Measurements from ENCODE around the gene NCL.
"Not testable (repeated sequence)": the region's sequence is repeated elsewhere in the genome, so short reads cannot be mapped to it uniquely, and the experiment has no call there.

Gene NCL

DNA sequence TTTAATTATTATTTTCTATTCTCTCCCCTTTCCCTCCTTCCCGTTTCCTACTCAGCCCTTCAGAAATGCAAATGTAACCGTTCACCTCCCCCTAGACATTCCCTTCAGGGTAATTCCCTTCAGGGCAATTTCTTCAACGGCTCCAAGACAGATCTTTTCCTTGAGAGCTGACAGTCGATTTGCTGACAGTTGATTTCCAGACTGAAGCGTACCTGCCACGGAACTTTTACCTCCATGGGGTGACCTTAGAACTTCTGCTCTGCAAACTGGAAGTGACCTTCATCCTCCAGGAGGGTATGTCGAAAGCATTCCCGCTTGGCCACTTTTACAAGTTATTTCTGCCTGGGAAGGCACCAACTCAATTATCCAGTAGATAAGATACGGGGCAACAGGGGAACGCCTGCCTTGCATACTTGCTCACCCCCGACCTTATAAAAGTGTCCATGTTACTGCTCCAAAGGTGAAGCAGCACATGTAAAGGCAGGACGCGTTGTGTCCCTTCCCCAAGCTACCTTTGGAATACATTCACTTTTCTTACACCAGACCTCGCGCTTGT lies 50.3 kb downstream of the NCL start:
- peaks cover 36% of the 10 kb centered on the region for H3K4me1 ChIP-seq (ENCODE audit: insufficient read depth, low read length)
- H3K9ac ChIP-seq (ENCODE audit: low read depth, low read length): no peak overlapping the region
- H3K27ac ChIP-seq (ENCODE audit: low read depth, low read length): peak overlapping the region; percentile 5; the same call in 1 of the 2 replicates
- H3K27me3 ChIP-seq (ENCODE audit: insufficient read depth, low read length): no peaks in the 10 kb centered on the region; the same call in 1 of the 2 replicates
- peak overlapping the region; percentile 9; the same call in 1 of the 2 replicates for H3K4me3 ChIP-seq (ENCODE audit: low read length)
- no peaks in the 10 kb centered on the region for H3K9me3 ChIP-seq (ENCODE audit: insufficient read depth, low read depth, low read length)
- no peaks in the 10 kb centered on the region for H3K36me3 ChIP-seq (ENCODE audit: insufficient read depth, low read length)
- WGBS: 45% methylated on average over 15 of the region's 15 CpGs

DNA sequence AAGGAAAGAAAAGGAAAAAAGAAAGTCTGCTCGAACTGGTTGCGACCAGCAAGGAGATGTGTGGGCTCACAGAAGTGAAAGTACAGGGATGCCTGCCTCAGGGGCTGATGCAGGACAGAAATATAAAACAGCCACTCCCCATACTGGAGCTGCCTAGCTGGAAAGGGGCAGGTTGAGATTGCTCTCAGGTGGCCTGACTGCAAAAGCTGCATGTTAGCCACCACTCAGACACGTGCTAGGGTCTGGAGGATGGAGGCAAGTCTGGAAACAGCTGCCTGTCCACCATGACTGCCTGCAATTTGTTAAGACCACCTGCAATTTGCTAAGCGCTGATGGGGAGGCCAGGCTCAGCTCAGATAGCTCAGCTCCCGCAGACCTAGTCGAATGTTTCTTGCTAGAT lies 50.8 kb downstream of the NCL start:
- no peaks in the 10 kb centered on the region for H3K36me3 ChIP-seq (ENCODE audit: insufficient read depth, low read length)
- H3K9me3 ChIP-seq (ENCODE audit: insufficient read depth, low read depth, low read length): no peaks in the 10 kb centered on the region
- peaks cover 36% of the 10 kb centered on the region for H3K4me1 ChIP-seq (ENCODE audit: insufficient read depth, low read length)
- no peaks in the 10 kb centered on the region; the same call in 1 of the 2 replicates for H3K27me3 ChIP-seq (ENCODE audit: insufficient read depth, low read length)
- 46% methylated on average over 6 of the region's 6 CpGs for WGBS
- H3K27ac ChIP-seq (ENCODE audit: low read depth, low read length): no peak overlapping the region; the same call in 1 of the 2 replicates
- no peak overlapping the region for H3K9ac ChIP-seq (ENCODE audit: low read depth, low read length)
- H3K4me3 ChIP-seq (ENCODE audit: low read length): no peak overlapping the region

DNA sequence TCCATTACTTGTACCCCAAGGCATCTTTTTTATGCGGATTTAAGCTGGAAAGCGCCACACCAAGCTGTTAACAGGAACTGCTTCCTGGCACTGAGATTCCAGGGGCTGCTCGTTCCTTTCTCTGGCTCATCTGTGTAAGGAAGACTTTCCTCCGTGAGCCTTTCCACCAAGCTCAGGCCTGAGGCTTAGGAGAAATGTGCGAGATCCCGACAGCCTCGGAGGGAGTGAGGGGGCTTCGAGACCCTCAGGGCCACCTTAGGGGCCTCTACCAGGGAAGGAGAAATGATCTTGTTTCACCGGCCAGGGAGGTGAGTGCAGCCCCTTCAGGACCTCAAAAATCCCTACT lies 51.7 kb downstream of the NCL start:
- WGBS: 43% methylated on average over 9 of the region's 9 CpGs
- Histone ChIP-seq H3K4me3 (ENCODE audit: low read length) (peak overlapping the region; percentile 58), H3K27ac (ENCODE audit: low read depth, low read length) (peak overlapping the region; percentile 63; the same call in 1 of the 2 replicates)

GRCh38 chr2:231411831-231412617 lies 52.3 kb downstream of the NCL start:
- no peaks in the 10 kb centered on the region for H3K9me3 ChIP-seq (ENCODE audit: insufficient read depth, low read depth, low read length)
- peak overlapping the region; percentile 86 for H3K9ac ChIP-seq (ENCODE audit: low read depth, low read length)
- no peaks in the 10 kb centered on the region for H3K36me3 ChIP-seq (ENCODE audit: insufficient read depth, low read length)
- H3K27ac ChIP-seq (ENCODE audit: low read depth, low read length): peak overlapping the region; percentile 99
- peaks cover 36% of the 10 kb centered on the region for H3K4me1 ChIP-seq (ENCODE audit: insufficient read depth, low read length)
- H3K4me3 ChIP-seq (ENCODE audit: low read length): peak overlapping the region; percentile 58
- whole genome bisulfite sequencing: 1% methylated on average over 67 of the region's 67 CpGs
- no peaks in the 10 kb centered on the region; the same call in 1 of the 2 replicates for H3K27me3 ChIP-seq (ENCODE audit: insufficient read depth, low read length)

More for the DNA sequence above, 51.7 kb downstream of the NCL start:
- Histone ChIP-seq H3K9me3 (ENCODE audit: insufficient read depth, low read depth, low read length) (no peaks in the 10 kb centered on the region), H3K27me3 (ENCODE audit: insufficient read depth, low read length) (no peaks in the 10 kb centered on the region; the same call in 1 of the 2 replicates), H3K4me1 (ENCODE audit: insufficient read depth, low read length) (peaks cover 36% of the 10 kb centered on the region), H3K9ac (ENCODE audit: low read depth, low read length) (peak overlapping the region; percentile 11; the same call in 1 of the 2 replicates), H3K36me3 (ENCODE audit: insufficient read depth, low read length) (no peaks in the 10 kb centered on the region)

DNA sequence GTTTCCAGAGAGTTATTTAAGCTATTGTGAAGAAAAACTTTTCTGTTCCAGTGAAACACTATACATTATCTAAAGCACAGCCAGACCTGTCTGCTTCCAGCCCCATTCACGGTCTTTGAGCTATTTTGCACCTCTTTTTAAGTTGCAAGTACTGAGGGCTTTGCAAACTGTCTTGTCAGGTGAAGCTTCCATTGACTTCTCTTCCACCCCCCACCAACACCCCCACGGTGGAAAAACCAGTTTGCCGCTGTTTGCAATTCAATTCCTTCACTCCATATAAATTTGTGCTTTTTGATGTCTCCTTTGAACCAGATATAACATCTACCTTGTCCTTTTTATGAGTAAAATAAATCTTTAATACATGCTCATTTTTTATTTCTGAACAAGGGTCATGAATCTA lies 53.0 kb downstream of the NCL start:
- peak overlapping the region; percentile 58 for H3K4me3 ChIP-seq (ENCODE audit: low read length)
- 10% methylated on average over 3 of the region's 3 CpGs for WGBS
- peak overlapping the region; percentile 86 for H3K9ac ChIP-seq (ENCODE audit: low read depth, low read length)

DNA sequence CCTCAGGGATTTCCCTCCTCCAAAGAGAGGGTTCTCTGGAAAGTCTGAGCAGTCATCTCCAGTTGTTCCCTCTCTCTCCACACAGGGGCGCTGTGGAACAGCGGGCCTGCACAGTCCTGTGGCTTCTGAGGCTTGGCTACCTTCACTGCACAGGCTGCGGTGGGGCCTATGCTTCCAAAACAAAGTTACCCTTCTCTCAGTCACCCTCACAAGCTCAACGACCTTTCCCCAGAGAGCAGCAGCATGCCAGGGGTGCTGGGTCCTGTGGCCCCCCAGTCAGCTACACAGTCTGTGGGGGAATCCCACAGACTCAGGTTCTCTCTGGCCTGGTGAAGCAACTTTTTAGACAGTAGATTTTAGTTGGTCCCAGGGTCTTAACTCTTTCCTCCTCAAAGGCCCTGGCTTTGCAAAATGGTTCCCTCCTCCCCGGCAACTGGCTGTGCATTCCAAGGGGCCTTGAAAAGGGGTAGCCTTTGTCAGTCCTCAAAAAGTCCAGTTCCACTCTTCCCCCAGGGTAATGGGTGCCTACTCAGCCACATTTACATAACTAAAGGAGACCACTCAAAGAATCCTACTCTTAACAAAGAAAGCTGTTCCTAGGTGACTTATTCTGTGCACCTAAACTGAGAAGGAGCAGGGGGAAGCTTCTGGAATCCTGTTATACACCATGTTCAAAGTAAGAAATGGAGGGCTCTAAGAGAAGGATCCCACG lies 53.8 kb downstream of the NCL start:
- Histone ChIP-seq H3K4me3 (ENCODE audit: low read length) (peak overlapping the region; percentile 58), H3K36me3 (ENCODE audit: insufficient read depth, low read length) (no peaks in the 10 kb centered on the region), H3K4me1 (ENCODE audit: insufficient read depth, low read length) (peaks cover 43% of the 10 kb centered on the region), H3K27ac (ENCODE audit: low read depth, low read length) (peak overlapping the region; percentile 99), H3K9ac (ENCODE audit: low read depth, low read length) (peak overlapping the region; percentile 86), H3K9me3 (ENCODE audit: insufficient read depth, low read depth, low read length) (no peaks in the 10 kb centered on the region), H3K27me3 (ENCODE audit: insufficient read depth, low read length) (no peaks in the 10 kb centered on the region; the same call in 1 of the 2 replicates)
- WGBS: 22% methylated on average over 6 of the region's 6 CpGs

More for the DNA sequence above, 53.0 kb downstream of the NCL start:
- Histone ChIP-seq H3K9me3 (ENCODE audit: insufficient read depth, low read depth, low read length) (no peaks in the 10 kb centered on the region), H3K27me3 (ENCODE audit: insufficient read depth, low read length) (no peaks in the 10 kb centered on the region; the same call in 1 of the 2 replicates), H3K36me3 (ENCODE audit: insufficient read depth, low read length) (no peaks in the 10 kb centered on the region), H3K4me1 (ENCODE audit: insufficient read depth, low read length) (peaks cover 37% of the 10 kb centered on the region), H3K27ac (ENCODE audit: low read depth, low read length) (peak overlapping the region; percentile 99)

DNA sequence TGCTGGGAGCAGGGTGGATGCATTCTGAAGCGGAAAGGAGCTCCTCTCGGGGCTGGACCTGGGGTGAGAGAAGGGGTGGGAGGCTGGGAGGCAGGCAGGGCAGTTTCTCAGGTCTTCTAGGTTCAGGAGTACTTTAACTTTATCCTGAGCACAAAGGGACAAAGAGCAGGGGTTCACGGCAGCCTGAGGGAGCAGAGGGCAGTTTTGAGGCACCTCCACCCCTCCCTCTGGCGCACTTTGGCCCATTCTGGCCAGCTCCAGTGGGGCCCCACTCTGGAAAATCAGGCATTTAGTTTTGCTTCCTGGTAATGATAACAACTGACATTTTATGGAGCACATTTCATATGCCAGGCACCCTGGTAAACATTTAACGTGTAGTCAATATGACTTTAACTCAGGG lies 54.5 kb downstream of the NCL start:
- Histone ChIP-seq H3K9me3 (ENCODE audit: insufficient read depth, low read depth, low read length) (no peaks in the 10 kb centered on the region), H3K27ac (ENCODE audit: low read depth, low read length) (peak overlapping the region; percentile 99; the same call in 1 of the 2 replicates)
- 96% methylated on average over 5 of the region's 5 CpGs for WGBS

GRCh38 chr2:231408304-231408703 lies 56.0 kb downstream of the NCL start:
- H3K36me3 ChIP-seq (ENCODE audit: insufficient read depth, low read length): not testable (repeated sequence)
- peaks cover 35% of the 10 kb centered on the region for H3K4me1 ChIP-seq (ENCODE audit: insufficient read depth, low read length)

More for the DNA sequence above, 54.5 kb downstream of the NCL start:
- Histone ChIP-seq H3K4me1 (ENCODE audit: insufficient read depth, low read length) (peaks cover 48% of the 10 kb centered on the region), H3K27me3 (ENCODE audit: insufficient read depth, low read length) (no peaks in the 10 kb centered on the region; the same call in 1 of the 2 replicates), H3K9ac (ENCODE audit: low read depth, low read length) (0 out of 2 replicates have a peak overlapping the region, but pooled peaks have one; percentile 86), H3K4me3 (ENCODE audit: low read length) (no peak overlapping the region), H3K36me3 (ENCODE audit: insufficient read depth, low read length) (no peaks in the 10 kb centered on the region)

DNA sequence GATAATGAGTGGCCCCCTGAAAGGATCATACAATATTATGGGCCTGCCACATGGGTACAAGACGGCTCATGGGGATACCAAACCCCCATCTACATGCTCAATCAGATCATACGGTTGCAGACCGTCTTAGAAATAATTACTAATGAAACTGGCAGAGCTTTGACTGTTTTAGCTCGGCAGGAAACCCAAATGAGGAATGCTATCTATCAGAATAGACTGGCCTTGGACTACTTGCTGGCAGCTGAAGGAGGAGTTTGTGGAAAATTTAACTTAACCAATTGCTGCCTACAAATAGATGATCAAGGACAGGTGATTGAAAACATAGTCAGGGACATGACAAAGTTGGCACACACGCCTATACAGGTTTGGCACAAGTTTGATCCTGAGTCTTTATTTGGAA lies 56.6 kb downstream of the NCL start:
- peaks cover 29% of the 10 kb centered on the region for H3K4me1 ChIP-seq (ENCODE audit: insufficient read depth, low read length)
- 95% methylated on average over 5 of the region's 5 CpGs for WGBS
- not testable (repeated sequence) for H3K36me3 ChIP-seq (ENCODE audit: insufficient read depth, low read length); H3K9me3 ChIP-seq (ENCODE audit: insufficient read depth, low read depth, low read length); H3K27me3 ChIP-seq (ENCODE audit: insufficient read depth, low read length); H3K4me3 ChIP-seq (ENCODE audit: low read length); H3K27ac ChIP-seq (ENCODE audit: low read depth, low read length); H3K9ac ChIP-seq (ENCODE audit: low read depth, low read length)

More at GRCh38 chr2:231408304-231408703, 56.0 kb downstream of the NCL start:
- not testable (repeated sequence) for H3K27me3 ChIP-seq (ENCODE audit: insufficient read depth, low read length); H3K9ac ChIP-seq (ENCODE audit: low read depth, low read length); H3K9me3 ChIP-seq (ENCODE audit: insufficient read depth, low read depth, low read length); H3K4me3 ChIP-seq (ENCODE audit: low read length); H3K27ac ChIP-seq (ENCODE audit: low read depth, low read length)
- WGBS: 96% methylated on average over 8 of the region's 9 CpGs

- H3K9ac ChIP-seq (ENCODE audit: low read depth, low read length): not testable (repeated sequence)
These were observed 58.5 kb downstream of the NCL start for GRCh38 chr2:231405601-231406367.

More at GRCh38 chr2:231405601-231406367, 58.5 kb downstream of the NCL start:
- not testable (repeated sequence) for H3K27me3 ChIP-seq (ENCODE audit: insufficient read depth, low read length); H3K27ac ChIP-seq (ENCODE audit: low read depth, low read length); H3K36me3 ChIP-seq (ENCODE audit: insufficient read depth, low read length); H3K9me3 ChIP-seq (ENCODE audit: insufficient read depth, low read depth, low read length); H3K4me3 ChIP-seq (ENCODE audit: low read length)
- WGBS: 48% methylated on average over 13 of the region's 16 CpGs
- peaks cover 16% of the 10 kb centered on the region for H3K4me1 ChIP-seq (ENCODE audit: insufficient read depth, low read length)
